Small intestine (tissue), 7 donors: Measurements from ENCODE around the gene CHD3. TPM values are rescaled to one million over a fixed set of nuclear protein-coding genes. Genes with fewer than 3 reads are reported as not detected.
A peak's percentile ranks its signal among the peaks of the same experiment; 100 is the strongest.

Experiments used
- DNase-seq, 2 donors: peaks; one replicate each; pipeline versions ENCODE4 v3.0.0 to v3.0.0-alpha.2; 2013
- FAIRE-seq: peaks from 2 replicates; lab custom pipeline; 2012; peaks lifted over from hg19 to GRCh38; lab: Jason Lieb, UNC
- H3K27ac ChIP-seq, 3 donors: one replicate each; pipeline ENCODE4 v1.5.1; 2013; ENCODE audit warnings: low read length in 2 of 3, mild to moderate bottlenecking in 2 of 3, control low read depth in 1 of 3, inconsistent platforms in 1 of 3, low read depth in 1 of 3, moderate library complexity in 1 of 3
- H3K27me3 ChIP-seq, 3 donors: one replicate each; pipeline ENCODE4 v1.6.1; 2013; ENCODE audit warnings: low read length in 3 of 3, inconsistent platforms in 1 of 3; ENCODE audit not compliant: control insufficient read depth in 3 of 3, insufficient read depth in 3 of 3
- H3K36me3 ChIP-seq, 3 donors: one replicate each; pipeline ENCODE4 v1.6.1; 2013; ENCODE audit warnings: low read length in 3 of 3, inconsistent platforms in 1 of 3, low read depth in 1 of 3, mild to moderate bottlenecking in 1 of 3, moderate library complexity in 1 of 3; ENCODE audit not compliant: control insufficient read depth in 3 of 3, insufficient read depth in 2 of 3
- H3K4me1 ChIP-seq, 3 donors: one replicate each; pipeline ENCODE4 v1.6.1; 2013; ENCODE audit warnings: low read length in 2 of 3, inconsistent platforms in 1 of 3, low read depth in 1 of 3, mild to moderate bottlenecking in 1 of 3, moderate library complexity in 1 of 3; ENCODE audit not compliant: control insufficient read depth in 3 of 3, insufficient read depth in 2 of 3
- H3K4me3 ChIP-seq, 3 donors: one replicate each; pipeline ENCODE4 v1.5.1; 2013; ENCODE audit warnings: low read length in 3 of 3, control low read depth in 1 of 3, inconsistent platforms in 1 of 3, low read depth in 1 of 3, mild to moderate bottlenecking in 1 of 3, moderate library complexity in 1 of 3
- H3K9me3 ChIP-seq, 2 donors: one replicate each; pipeline ENCODE4 v1.6.1; 2013; ENCODE audit warnings: low read depth in 1 of 2, low read length in 1 of 2; ENCODE audit not compliant: control insufficient read depth in 2 of 2, insufficient read depth in 1 of 2
- WGBS, 3 donors: extraction: QIAGEN DNeasy Blood & Tissue Kit; methylation state at CpG; one replicate each; pipeline ENCODE4 v1.1.7; 2013; 5-methylcytosine and 5-hydroxymethylcytosine counted together
- polyA plus RNA-seq, 4 donors: library from polyadenylated mRNA; stranded (reverse) in 3 of 4; unstranded in 1 of 4; fragments of 200-250 nt in 3 of 4; fragments of 120-200 nt in 1 of 4; gene quantifications; one replicate each; pipeline versions ENCODE4 v1.2.1 to v1.2.3, GENCODE V29; 2013
- donor health status: healthy with polysubstance abuse.
- donor health status: control.
- donor health status: control.
- donor health status: Bipolar disorder and iron deficiency.
- donor health status: healthy.

CHD3 gene
- polyA plus RNA-seq, 4 donors: 23.7 to 60.4 (median 36.7) TPM

GRCh38 chr17:7910281-7910680 lies 21.7 kb downstream of the CHD3 start:
- no peaks in the 10 kb centered on the region for H3K9me3 ChIP-seq

GRCh38 chr17:7910711-7911110 lies 22.1 kb downstream of the CHD3 start:
- no peak overlapping the region for H3K27ac ChIP-seq
- no peaks in the 10 kb centered on the region for H3K27me3 ChIP-seq
- DNase-seq (no peak), FAIRE-seq (no peak)
- H3K4me1 ChIP-seq: peaks cover 0 to 8% (median 0%) of the 10 kb centered on the region in 3 donors
- WGBS, 3 donors: 92 to 96% (median 93%) methylated on average over 13 of the region's 13 CpGs
- no peak overlapping the region for H3K4me3 ChIP-seq
- H3K9me3 ChIP-seq: no peaks in the 10 kb centered on the region
- peaks cover 10 to 69% (median 21%) of the 10 kb centered on the region in 3 donors for H3K36me3 ChIP-seq

More at GRCh38 chr17:7910281-7910680, 21.7 kb downstream of the CHD3 start:
- WGBS, 3 donors: 93 to 97% (median 96%) methylated on average over 15 of the region's 15 CpGs
- H3K4me1 ChIP-seq: peaks cover 0 to 7% (median 0%) of the 10 kb centered on the region in 3 donors
- H3K36me3 ChIP-seq: peaks cover 13 to 73% (median 24%) of the 10 kb centered on the region in 3 donors
- FAIRE-seq (no peak), DNase-seq (no peak)
- no peak overlapping the region for H3K4me3 ChIP-seq
- H3K27me3 ChIP-seq: no peaks in the 10 kb centered on the region
- H3K27ac ChIP-seq: no peak overlapping the region

- 75 to 81% (median 77%) methylated on average over 9 of the region's 9 CpGs for WGBS, 3 donors
- no peak for DNase-seq
- no peak overlapping the region for H3K4me3 ChIP-seq
- peaks cover 0 to 1% of the 10 kb centered on the region in 2 donors for H3K9me3 ChIP-seq
- H3K27ac ChIP-seq: no peak overlapping the region
- no peaks in the 10 kb centered on the region for H3K27me3 ChIP-seq
- no peak for FAIRE-seq
- peaks cover 9 to 65% (median 17%) of the 10 kb centered on the region in 3 donors for H3K36me3 ChIP-seq
- peaks cover 0 to 10% (median 0%) of the 10 kb centered on the region in 3 donors for H3K4me1 ChIP-seq
These were observed 22.5 kb downstream of the CHD3 start for GRCh38 chr17:7911116-7911515.

- no peak for FAIRE-seq
- Histone ChIP-seq H3K36me3 (peaks cover 6 to 46% (median 7%) of the 10 kb centered on the region in 3 donors), H3K27ac (no peak overlapping the region), H3K4me3 (no peak overlapping the region), H3K4me1 (peaks cover 0 to 18% (median 0%) of the 10 kb centered on the region in 3 donors), H3K9me3 (peaks cover 0 to 5% of the 10 kb centered on the region in 2 donors), H3K27me3 (peaks cover 0 to 8% (median 0%) of the 10 kb centered on the region in 3 donors)
- WGBS, 3 donors: 24 to 37% (median 27%) methylated on average over 3 of the region's 3 CpGs
- peak; percentile 77 to 79 for DNase-seq
These were observed 24.4 kb downstream of the CHD3 start for GRCh38 chr17:7912927-7913524.

GRCh38 chr17:7915179-7915610 lies 26.6 kb downstream of the CHD3 start:
- FAIRE-seq (no peak), DNase-seq (no peak)
- Histone ChIP-seq H3K27ac (peak overlapping the region; percentile 72 to 97 (median 83)), H3K4me3 (peak overlapping the region; percentile 22 to 54 (median 41)), H3K27me3 (peaks cover 0 to 8% (median 0%) of the 10 kb centered on the region in 3 donors), H3K36me3 (peaks cover 0 to 26% (median 6%) of the 10 kb centered on the region in 3 donors), H3K9me3 (peaks cover 0 to 5% of the 10 kb centered on the region in 2 donors), H3K4me1 (peaks cover 0 to 18% (median 0%) of the 10 kb centered on the region in 3 donors)
- whole genome bisulfite sequencing, 3 donors: 1 to 3% (median 2%) methylated on average over 15 of the region's 15 CpGs

GRCh38 chr17:7915611-7916384 lies 27.2 kb downstream of the CHD3 start, which contains the start of gene RNF227:
RNF227 (minus strand) TSS chr17:7916289; CDS start chr17:7916195, 94 bp downstream.
- WGBS, 3 donors: 0% methylated on average over 77 to 100 of the region's 100 CpGs
- Histone ChIP-seq H3K9me3 (peaks cover 0 to 5% of the 10 kb centered on the region in 2 donors), H3K27me3 (peaks cover 0 to 8% (median 0%) of the 10 kb centered on the region in 3 donors), H3K4me3 (peak within 1 kb of the TSS; percentile 24 to 63 (median 54)), H3K27ac (peak within 1 kb of the TSS; percentile 92 to 97 (median 95)), H3K36me3 (peaks cover 0 to 20% (median under 1%) of the 10 kb centered on the region in 3 donors), H3K4me1 (peaks cover 0 to 18% (median 0%) of the 10 kb centered on the region in 3 donors)
- FAIRE-seq (no peak), DNase-seq (peak; percentile 91 to 96)

- Histone ChIP-seq H3K36me3 (peaks cover 0 to 14% (median 0%) of the 10 kb centered on the region in 3 donors), H3K27me3 (peaks cover 0 to 8% (median 0%) of the 10 kb centered on the region in 3 donors), H3K9me3 (peaks cover 0 to 5% of the 10 kb centered on the region in 2 donors), H3K4me3 (peak overlapping the region in 2 of 3 donors; percentile 54 to 63), H3K27ac (peak overlapping the region; percentile 92 to 97 (median 95)), H3K4me1 (peaks cover 0 to 18% (median 0%) of the 10 kb centered on the region in 3 donors)
- FAIRE-seq: no peak
- WGBS, 3 donors: 46 to 52% (median 46%) methylated on average over 12 to 15 of the region's 15 CpGs
- no peak for DNase-seq
These were observed 27.7 kb downstream of the CHD3 start for GRCh38 chr17:7916385-7916682.

- H3K27ac ChIP-seq: peak overlapping the region in 2 of 3 donors; percentile 92 to 95
- H3K4me1 ChIP-seq: peaks cover 0 to 18% (median 0%) of the 10 kb centered on the region in 3 donors
- 81 to 93% (median 90%) methylated on average over 2 of the region's 2 CpGs for WGBS, 3 donors
- H3K36me3 ChIP-seq: peaks cover 0 to 10% (median 0%) of the 10 kb centered on the region in 3 donors
- H3K4me3 ChIP-seq: peak overlapping the region in 1 of 3 donors; percentile 63
- peaks cover 0 to 8% (median 0%) of the 10 kb centered on the region in 3 donors for H3K27me3 ChIP-seq
- FAIRE-seq: no peak
- DNase-seq: peak in 1 of 2 donors; percentile 11
- peaks cover 0 to 5% of the 10 kb centered on the region in 2 donors for H3K9me3 ChIP-seq
These were observed 28.2 kb downstream of the CHD3 start for GRCh38 chr17:7916808-7917207.
